CMK (cell line): Measurements from ENCODE around the gene CD320.
"Not testable (repeated sequence)": the region's sequence is repeated elsewhere in the genome, so short reads cannot be mapped to it uniquely, and the experiment has no call there.

ENCODE experiments used
- DNase-seq: peaks from one replicate; pipeline ENCODE4 v3.0.0-alpha.2; 2010; ENCODE audit warnings: low read depth

CD320 gene

DNA sequence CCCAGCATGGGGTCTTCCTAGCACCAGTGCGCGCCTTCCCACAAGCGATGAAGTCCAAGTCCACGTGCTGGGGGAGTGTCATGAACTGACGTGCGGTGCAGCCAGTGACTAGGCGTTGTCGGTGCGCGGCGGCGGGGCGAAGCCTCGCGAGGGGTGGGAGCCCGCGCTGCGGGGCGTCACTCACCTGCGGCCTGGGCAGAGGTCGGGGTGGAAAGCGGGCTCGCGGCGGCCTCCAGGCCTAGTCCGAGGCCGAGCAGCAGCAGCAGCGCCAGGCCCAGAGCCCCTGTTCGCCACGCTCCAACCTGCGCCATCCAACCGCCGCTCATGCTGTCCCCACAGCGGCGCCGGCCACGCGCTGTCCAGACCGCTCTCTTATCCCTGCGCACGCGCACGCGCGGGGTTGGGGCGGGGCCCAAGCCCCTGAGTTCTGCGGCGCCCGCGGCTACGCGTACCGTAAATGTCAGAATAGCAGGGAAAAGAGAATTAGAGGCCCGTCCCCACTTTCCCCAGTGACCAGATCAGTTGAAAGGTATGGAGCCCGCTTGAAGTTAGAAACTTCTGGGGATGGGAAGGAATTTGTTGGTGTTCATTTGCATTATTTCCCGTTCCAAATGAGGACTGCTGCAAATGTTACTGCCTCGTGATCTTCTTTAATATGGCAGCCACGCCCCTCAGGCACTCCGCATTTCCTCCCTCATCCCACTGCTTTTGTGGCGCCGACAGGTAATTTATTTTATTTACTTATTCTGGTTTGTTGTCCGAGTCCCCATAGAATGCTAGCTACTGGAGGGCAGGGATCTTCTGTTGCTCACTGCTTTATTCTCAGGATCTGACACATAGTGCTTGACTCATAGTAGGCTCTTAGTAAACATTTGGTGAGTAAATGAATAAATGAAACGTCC is at the start of gene CD320:
CD320 (minus strand) TSS at position 394 of the 902 bp plus-strand sequence; CDS start at position 326, 68 bp downstream.
- DNase-seq: peak; percentile 68

DNA sequence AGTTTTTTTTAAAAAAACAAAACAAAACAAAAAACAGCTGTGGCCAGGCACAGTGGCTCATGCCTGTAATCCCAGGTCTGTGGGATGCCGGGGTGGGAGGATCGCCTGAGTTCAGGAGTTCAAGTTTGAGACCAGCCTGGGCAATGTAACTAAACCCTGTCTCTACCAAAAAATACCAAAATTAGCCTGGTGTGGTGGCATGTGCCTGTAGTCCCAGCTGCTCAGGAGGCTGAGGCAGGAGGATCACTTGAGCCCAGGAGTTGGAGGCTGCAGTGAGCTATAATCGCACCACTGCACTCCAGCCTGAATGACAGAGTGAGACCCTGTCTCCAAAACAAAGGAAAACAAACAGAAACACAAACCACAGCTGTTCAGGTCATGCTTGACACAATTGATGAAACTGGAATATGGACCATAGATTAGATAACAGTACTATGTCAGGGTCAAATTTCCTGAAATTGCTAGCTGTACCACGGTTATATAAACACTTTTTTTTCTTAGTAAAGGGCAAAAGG is 48.9 kb upstream of the CD320 start:
- DNase-seq: no peak

DNA sequence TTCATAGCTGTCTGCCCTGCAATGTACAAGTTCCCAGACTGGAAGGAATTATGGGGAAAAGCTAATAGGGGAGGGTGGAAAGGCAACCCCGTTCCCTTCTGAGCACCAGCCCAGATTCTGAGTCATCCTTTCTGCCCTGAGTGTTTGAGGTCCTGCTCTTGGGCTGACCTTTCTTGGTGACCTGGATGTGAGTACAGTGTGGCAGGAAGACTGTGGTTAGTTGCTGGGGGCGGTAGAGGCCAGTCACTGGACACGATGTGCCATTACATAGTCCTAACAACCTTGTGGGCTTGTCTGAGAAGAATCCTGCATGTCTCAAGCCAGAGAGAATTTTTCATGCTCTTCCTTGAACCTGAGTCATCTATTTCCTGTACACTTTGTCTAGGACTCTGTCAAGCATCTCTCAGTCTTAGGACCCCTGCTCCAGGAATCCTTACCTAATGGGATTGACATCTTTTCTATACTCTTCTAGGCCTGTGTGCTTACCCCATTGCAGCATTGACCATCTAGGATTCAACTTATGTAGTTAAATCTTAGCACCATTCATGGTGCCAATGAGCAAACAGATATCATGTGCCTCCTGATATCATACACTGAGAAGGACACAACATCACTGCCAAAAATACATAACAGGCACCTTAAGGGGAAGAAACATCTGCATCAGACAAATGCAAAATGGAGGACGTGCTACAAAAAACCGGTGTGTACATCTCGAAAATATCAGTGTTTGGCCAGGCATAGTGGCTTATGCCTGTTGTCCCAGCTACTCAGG is 47.7 kb upstream of the CD320 start:
- DNase-seq: no peak

DNA sequence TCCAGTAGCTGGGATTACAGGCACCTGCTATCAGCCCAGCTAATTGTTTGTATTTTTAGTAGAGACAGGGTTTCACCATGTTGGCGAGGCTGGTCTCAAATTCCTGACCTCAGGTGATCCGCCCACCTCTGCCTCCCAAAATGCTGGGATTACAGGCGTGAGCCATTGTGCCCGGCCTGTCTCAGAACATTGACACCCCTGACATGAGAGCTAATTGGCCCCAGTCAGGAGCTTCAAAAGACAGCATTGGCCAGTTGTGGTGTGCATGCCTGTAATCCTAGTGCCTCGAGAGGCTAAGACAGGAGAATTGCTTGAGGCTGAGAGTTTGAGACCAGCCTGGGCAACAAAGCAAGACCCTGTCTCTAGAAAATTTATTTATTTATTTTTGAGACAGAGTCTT is 44.7 kb upstream of the CD320 start:
- not testable (repeated sequence) for DNase-seq

DNA sequence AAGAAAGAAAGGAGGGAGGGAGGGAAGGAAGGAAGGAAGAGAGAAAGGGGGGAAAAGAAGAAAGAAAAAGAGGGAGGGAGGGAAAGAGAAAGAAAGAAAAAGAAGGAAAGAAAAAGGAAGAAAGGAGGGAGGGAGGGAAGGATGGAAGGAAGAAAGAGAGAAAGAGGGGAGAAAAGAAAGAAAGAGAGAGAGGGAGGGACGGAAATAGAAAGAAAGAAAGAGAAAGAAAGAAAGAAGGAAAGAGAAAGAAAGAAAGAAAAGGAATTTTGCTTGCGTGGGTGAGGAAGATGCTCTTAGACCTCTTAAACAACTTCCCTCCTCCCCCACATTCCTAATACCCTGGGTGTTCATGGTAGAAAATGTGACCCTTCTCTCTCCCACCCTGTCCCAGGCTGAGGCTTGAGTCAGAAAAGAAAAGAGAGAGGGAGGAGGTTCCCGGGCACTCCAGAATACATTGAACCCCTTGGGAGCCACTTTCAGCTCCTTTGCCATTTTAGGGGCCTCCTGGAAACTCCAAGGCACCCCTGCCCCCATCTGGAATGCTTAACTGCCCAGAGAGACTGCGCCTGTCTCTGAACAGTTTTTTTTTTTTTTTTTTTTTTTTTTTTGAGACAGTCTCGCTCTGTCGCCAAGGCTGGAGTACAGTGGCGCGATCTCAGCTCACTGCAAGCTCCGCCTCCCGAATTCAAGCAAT is 44.1 kb upstream of the CD320 start:
- DNase-seq: no peak

DNA sequence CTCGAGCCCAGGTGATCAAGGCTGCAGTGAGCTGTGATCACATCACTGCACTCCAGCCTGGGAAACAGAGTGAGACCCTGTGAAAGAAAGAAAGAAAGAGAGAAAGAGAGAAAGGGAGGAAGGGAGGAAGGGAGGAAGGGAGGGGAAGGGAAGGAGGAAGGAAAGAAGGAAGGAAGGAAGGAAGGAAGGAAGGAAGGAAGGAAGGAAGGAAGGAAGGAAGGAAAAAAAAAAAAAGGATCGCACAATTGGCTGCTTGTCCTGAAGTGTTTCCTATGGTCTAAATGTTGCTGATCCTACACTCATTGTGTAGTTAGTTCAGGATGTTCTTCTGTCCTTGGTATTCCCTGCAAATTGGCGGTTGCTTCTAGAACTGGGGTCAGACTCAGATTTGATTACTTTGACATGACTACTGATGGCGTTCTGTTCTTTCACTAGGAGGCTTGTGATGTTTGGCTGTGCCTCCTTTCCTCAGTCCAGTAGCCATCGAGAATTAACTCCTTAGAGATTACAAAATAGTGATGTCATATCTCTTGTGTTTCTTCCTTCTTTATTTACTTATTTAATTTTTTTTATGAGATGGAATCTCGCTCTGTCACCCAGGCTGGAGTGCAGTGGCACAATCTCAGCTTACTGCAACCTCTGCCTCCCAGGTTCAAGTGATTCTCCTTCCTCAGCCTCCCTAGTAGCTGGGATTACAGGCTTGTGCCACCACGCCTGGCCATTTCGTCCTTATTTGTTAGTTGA is 41.6 kb upstream of the CD320 start:
- not testable (repeated sequence) for DNase-seq

DNA sequence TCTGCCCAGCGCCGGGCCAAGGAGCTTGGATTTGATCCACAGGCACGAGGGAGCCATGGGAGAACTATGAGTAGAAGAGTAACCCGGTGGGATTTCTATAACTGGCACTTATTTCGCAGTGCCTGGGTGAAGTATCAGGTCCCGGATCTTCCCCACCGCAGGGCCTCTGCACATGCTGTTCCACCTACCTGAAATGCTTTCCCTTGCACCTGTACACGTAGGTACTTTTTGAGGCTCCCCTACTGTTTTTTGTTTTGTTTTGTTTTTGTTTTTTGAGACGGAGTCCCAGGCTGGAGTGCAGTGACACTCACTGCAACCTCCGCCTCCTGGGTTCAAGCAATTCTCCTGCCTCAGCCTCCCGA is 35.3 kb upstream of the CD320 start:
- no peak for DNase-seq

DNA sequence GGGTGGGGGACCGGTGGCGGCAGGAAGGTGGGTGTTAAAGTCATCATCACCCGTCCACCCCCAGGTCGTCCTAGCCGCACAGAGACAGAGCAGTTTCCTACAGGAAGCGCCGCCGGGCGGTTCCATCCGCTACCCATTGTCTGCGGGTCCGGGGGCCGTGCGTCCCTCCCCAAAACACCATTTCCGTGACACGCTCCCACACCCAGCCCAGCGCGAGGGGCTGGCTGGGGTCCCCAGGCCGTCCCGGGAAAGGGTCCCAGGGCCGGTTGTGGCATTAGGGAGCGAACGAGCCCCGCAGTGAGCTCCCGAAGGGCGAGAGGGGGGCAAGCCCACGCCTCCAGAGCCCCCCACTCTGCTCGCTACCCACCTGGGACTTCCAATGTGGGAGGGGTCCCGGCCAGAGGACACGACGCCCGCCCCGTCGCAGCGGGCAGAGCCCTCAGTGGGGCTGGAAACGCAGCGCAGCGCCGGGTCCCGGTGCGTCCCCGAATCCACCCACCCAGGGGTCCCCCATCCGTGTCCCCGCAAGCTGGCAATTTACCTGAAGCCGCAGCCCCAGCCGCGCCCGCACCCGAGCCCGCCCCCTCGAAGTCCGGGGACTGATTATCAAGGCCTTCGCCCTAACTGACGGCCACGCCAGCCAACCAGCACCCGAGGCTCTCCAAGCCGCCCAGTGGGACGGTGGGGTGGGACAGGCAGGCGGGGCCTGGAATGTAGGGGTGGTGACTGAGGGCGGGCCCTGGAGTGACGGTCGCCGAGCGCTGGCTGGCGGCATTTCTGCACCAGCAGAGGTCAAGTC is 34.7 kb upstream of the CD320 start, which contains the start of gene KANK3:
KANK3 (minus strand) TSS at position 579 of the 799 bp plus-strand sequence. CDS start 5,434 bp downstream, outside the sequence.
- DNase-seq: peak; percentile 97

DNA sequence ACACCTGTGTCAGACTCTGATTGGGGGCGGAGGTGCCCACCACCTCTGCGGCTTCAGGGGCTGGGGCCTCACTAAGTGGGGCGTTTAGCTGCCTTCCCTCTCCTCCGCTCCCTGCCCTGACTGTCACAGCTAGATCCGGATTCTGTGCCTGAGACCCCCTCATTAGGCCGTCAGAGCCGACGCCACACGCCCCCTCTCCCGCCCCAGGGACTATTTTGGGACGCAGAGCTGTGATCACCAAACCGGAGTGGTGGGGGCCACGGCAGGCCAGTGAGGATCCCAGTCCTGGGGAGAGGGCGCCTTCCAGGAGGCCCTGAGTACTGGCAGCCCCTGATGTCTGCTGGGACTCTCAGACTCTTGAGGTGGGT is 34.1 kb upstream of the CD320 start:
- no peak for DNase-seq

DNA sequence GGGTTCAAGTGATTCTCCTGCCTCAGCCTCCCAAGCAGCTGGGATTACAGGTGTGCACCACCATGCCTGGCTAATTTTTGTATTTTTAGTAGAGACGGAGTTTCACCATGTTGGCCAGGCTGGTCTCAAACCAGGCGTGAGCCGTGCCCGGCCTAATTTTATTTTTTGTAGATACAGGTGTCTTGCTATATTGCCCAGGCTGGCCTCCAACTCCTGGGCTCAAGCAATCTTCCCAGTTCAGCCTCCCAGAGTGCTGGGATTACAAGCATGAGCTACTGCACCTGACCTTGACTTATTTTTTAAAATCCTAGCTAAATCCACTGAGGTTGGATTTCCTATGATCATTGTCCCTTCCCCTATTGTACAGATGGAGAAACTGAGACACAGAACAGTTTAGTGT is 33.3 kb upstream of the CD320 start:
- DNase-seq: not testable (repeated sequence)

DNA sequence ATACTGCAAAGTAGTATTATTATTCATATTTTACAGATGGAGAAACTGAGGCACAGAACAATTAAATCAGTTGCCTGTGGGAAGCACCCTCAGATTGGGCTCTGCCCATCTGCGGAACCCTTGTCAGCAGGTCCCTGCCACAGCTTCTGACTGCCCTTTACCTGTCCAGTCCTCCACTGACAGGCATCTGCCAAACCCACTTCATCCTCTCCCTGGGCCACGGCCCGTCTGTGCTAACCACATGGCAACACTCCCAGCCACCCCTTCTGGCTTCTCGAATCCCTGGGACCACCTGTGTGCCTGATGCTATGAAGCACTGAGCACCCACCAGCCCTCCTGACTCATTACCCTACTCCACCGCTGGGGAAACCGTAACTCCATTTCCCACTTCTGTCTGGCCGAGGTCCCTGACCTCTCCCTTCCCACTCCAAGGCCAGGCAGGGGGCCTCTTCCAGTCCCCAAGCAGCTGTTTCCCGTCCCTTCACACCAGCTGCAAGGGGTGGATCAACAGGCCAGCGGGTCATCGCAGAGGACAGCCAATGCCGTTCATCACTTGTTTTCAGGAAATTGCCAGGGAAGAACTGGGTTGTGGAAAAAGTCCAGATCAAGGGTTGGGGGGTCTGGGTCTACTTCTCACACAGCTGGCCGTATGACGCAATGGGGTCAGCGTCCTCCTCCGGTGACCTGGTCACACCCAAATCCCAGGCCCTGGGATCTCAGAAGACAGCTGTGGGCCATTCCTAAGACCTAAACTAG is 32.4 kb upstream of the CD320 start:
- DNase-seq: no peak

DNA sequence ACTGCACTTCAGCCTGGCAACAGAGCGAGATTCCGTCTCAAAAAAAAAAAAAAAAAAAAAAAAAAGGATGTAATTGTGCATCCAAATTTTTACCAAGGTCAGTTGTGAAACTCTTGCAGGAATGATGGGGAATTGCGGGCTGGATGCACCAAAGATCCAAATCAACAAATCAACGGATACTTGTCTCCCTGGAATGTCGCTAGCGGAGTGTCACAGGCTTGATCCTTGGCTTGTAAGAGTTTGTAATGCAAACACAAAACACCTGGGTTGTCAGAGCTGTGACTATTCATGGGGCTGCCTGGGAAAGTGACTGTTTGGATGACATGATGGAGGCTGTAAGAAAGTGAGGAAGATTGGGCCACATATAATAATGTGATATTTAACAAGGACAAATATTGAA is 30.7 kb upstream of the CD320 start:
- DNase-seq: no peak

DNA sequence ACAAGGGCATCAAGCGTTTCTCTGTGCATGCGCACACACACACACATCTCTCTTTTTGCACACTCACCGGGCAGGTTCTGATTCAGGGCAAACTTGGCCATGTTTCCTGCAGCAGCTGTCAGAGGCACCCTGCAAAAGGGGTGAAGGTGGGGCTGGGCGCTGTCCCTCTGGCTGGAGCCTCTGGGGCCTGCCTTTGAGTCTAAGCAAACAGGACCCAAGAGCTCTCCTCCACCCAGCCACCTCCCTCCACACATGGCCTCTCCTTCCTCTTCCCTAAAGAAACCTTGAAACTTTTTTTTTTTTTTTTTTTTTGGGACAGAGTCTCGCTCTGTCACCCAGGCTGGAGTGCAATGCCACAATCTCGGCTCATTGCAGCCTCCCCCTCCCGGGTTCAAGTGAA is 29.6 kb upstream of the CD320 start:
- DNase-seq: no peak

DNA sequence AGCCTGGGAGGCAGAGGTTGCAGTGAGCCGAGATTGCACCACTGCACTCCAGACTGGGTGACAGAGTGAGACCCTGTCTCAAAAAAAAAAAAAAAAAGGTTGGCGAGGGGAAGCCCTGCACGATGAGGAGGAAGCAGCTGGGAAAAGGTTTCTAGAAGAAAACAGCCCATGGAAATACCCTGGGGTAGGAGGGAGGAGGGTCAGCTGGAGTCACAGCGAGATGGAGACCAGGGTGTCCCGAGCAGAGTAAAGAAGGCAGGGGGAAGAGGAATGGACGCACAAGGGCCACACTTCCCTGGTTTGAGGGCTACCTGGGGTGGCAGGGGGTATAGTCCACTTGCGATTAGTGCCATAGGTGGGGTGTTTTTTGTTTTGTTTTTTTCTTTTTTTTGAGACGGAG is 28.5 kb upstream of the CD320 start:
- no peak for DNase-seq

DNA sequence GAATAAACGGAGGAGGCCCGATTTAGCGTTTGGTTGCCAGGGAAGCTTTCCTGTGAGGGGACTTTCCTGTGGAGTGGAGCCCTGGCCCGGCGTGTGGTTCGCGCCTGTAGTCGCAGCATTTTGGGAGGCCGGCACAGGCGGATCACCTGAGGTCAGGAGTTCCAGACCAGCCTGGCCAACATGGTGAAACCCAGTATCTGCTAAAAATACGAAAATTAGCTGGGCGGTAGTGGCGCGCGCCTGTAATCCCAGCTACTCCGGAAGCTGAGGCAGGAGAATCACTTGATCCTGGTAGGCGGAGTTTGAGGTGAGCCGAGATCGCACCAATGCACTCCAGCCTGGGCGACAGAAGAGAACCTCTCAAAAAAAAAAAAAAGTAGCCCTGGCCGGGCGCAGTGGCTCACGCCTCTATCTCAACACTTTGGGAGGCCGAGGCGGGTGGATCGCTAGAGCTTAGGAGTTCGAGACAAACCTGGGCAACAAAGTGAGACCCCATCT is 28.0 kb upstream of the CD320 start:
- no peak for DNase-seq

DNA sequence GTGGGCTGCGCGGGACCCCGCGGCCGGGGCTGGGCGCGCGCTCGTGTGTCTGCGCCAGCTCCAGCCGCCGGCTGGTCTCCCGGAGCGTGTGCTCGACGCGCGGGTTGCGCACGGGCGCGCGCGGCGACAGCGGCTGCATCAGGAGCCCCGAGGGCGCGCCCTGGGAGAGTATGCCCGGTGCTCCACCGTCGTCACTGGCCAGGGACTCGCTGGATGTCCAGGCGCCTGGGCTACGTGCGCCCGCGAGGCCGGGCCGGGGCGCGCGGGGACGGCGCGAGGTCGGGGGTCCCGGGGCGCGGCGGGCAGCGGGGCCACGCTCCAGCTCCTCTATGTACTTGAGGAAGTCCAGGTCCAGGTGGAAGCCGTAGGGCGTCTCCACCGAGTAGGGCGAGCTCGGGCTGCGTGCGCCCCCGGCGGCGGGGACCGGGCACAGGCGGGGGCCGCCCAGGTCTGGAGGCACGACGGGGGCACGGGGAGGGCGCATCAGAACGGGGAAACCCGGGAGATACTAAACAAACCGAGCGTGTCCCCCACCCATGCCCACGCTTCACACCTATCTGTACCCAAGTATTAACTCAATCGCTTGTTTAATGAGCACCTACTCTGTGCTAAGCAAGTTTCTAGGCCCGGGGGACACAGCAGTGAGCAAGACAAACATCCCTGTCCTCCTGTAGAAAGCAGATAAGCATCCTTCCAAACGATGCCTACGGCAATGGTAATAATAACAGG is 27.3 kb upstream of the CD320 start:
- no peak for DNase-seq

DNA sequence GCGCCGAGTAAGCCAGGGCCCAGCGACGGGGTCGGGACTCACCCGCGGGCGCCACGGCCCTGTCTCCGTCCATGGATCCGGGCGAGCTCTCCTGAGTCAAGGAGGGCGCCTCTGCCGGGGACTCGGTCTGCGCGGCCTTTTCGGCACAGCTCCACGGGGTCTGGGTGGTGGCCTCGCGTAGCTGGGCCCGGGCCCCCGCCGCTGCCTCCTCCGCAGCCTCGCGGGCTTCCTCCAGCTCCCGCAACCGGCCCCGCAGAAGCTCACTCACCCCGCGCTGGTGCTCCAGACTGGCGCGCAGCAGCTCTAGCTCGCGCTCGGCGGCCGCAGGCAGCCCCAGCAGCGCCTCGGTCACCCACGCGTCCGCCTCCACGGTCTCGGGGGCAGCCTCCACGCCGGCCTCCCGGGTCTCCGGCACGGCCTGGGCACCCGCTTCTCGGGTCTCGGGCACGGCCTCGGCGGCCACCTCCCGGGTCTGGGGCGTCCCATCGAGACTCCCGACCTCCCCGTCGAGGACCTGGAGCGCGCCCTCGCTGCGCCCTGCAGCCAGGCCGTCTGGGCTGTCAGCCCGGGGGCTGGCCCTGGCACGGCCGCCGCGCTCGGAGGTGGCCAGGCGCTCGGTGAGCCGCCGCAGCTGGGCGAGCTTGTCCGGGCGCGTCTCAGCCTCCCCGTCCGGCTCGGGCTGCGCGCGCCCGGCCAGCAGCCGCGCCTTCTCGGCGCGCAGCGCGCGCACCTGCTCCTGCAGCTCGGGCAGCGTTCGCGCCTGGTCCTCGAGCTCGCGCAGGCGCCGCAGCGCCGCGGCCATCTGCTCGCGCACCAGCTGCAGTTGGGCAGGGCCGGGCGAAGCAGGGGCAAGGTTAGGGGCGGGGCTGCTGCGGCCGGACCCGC is 26.5 kb upstream of the CD320 start:
- no peak for DNase-seq
